Measurements from ENCODE around the gene DPP6. TPM values are rescaled to one million over a fixed set of nuclear protein-coding genes. Genes with fewer than 3 reads are reported as not detected.

DPP6 gene
- total and polyA plus RNA-seq, 8 donors = 1.0 to 11.2 (median 2.6) TPM

DNA sequence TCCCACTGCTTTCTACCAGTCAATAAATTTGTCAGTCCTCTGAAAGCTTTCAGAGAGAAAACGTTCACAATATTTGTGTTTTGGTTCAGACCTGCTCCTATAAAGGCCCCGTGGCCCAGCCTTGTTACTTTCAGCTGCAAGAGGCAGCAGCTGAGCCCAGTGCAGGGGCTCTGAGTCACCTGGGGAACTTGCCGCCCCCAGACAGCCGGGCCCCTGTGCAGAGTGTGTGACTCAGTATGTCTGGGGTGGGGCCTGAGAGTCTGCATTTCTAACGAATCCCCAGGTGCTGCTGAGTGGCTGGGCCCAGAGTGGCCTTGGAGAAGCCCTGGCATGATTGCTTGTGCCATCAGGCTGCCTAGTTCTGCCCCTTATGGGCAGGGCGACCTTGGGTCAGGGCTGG lies 647.2 kb downstream of the DPP6 start:
- ATAC-seq (peak in 1 of 4 donors; percentile 55), FAIRE-seq (no peak), DNase-seq (peak in 1 of 6 donors; percentile 22)
- TF ChIP-seq, protein P1, sequence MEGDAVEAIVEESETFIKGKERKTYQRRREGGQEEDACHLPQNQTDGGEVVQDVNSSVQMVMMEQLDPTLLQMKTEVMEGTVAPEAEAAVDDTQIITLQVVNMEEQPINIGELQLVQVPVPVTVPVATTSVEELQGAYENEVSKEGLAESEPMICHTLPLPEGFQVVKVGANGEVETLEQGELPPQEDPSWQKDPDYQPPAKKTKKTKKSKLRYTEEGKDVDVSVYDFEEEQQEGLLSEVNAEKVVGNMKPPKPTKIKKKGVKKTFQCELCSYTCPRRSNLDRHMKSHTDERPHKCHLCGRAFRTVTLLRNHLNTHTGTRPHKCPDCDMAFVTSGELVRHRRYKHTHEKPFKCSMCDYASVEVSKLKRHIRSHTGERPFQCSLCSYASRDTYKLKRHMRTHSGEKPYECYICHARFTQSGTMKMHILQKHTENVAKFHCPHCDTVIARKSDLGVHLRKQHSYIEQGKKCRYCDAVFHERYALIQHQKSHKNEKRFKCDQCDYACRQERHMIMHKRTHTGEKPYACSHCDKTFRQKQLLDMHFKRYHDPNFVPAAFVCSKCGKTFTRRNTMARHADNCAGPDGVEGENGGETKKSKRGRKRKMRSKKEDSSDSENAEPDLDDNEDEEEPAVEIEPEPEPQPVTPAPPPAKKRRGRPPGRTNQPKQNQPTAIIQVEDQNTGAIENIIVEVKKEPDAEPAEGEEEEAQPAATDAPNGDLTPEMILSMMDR (IDR thresholded peaks at IDR 0.05) = no peak
- no peaks in the 10 kb centered on the region for H3K9me3 ChIP-seq
- no peak overlapping the region for H3K4me3 ChIP-seq
- H3K27ac ChIP-seq = no peak overlapping the region
- intact Hi-C loops (cut with DNase I) = loop anchor here in 1 of 3 donors (5.0 kb wide), 1 partner anchor 48 kb away; no protein-coding TSS in a partner anchor
- H3K36me3 ChIP-seq = no peaks in the 10 kb centered on the region
- 62% methylated on average over 6 of the region's 6 CpGs for WGBS, 2 donors
- no peaks in the 10 kb centered on the region for H3K4me1 ChIP-seq
- no peaks in the 10 kb centered on the region for H3K27me3 ChIP-seq

DNA sequence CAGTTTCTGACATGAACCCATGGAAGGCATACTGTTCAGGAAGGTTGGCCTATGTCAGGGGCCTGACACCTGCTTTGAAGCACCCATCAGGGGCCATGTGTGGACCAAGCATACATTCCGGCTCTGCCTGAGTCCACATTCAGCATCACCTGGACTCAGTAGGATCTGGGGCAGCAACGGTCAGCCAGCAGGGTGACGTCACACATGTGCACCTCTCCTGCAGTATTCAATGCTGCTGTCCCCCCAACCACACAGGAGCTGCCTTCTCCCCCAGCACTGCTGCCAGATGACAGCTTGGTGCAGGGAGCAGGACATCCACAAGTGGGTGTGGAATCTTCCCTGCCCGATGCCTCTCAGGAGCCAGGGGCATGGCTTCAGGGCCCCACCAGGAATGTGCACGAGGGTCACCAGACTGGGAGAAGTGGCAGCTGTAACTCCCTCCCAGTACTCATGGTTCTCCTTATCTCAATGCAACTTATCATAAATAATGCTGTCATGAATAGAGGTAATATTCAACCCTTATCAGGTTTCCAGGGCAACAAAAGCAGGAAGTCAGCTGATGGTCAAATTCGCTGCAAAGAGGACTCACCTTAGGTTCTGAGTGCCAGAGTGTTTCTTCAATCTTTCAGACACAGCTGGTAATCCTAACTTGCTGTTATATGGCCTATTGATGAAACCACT lies 657.8 kb downstream of the DPP6 start:
- Histone ChIP-seq H3K9me3 (no peaks in the 10 kb centered on the region), H3K36me3 (no peaks in the 10 kb centered on the region), H3K27ac (peak overlapping the region in 3 of 4 donors; percentile 9 to 46 (median 15)), H3K27me3 (no peaks in the 10 kb centered on the region), H3K4me1 (peaks cover 6 to 10% (median 7%) of the 10 kb centered on the region in 3 donors), H3K4me3 (no peak overlapping the region)
- ATAC-seq (peak; percentile 84 to 94 (median 92)), FAIRE-seq (no peak), DNase-seq (peak in 4 of 6 donors; percentile 28 to 58 (median 42))
- intact Hi-C loops (cut with DNase I) = no loop called here
- TF ChIP-seq, protein P1 (IDR thresholded peaks at IDR 0.05) = no peak
- 37 to 38% methylated on average over 6 of the region's 6 CpGs for WGBS, 2 donors

DNA sequence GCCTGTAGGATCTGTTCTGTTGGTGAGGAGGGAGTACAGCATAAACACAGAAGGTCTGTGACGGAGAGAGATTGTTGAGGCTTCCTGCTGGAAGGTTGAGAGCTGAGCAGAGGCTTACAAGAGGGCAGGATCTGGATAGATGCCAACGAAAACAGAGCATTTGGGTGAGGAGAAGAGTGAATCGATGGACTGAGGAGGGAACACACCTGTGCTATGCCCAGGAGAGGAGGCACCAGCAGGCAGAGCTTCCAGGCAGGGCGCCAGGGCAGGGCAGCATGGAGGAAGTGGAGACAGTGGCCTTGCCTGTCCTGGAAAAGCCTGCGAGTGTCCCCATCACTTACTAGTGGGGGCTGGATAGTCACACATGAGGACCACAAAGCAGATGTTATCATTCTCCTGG lies 667.8 kb downstream of the DPP6 start:
- ATAC-seq = peak in 3 of 4 donors; percentile 12 to 53 (median 52)
- H3K27ac ChIP-seq = no peak overlapping the region

DNA sequence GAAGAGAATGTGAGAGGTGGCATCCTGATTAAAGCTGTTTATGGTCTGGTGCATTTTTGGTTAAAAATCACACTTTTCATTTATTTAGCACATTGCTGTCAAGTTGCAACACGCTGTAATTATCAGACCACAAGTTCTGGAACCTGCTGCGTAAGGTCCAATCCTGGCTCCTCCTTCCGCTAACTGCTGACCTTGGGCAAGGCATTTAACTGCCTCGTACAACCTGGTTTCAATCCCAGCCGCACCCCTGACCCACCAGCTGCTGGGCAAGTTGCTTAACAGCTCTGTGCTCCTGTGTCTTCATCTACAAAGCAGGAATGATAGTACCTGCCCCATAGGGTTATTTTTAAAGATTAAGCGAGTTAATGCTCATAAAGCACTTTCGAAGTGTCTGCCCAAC lies 668.9 kb downstream of the DPP6 start:
- DNase-seq (no peak), ATAC-seq (no peak), FAIRE-seq (no peak)
- no peaks in the 10 kb centered on the region for H3K36me3 ChIP-seq
- no peaks in the 10 kb centered on the region for H3K9me3 ChIP-seq
- H3K27ac ChIP-seq = no peak overlapping the region
- H3K4me1 ChIP-seq = no peaks in the 10 kb centered on the region
- H3K4me3 ChIP-seq = no peak overlapping the region
- TF ChIP-seq, protein P1 (IDR thresholded peaks at IDR 0.05) = no peak
- H3K27me3 ChIP-seq = no peaks in the 10 kb centered on the region
- intact Hi-C loops (cut with DNase I) = no loop called here
- 83 to 85% methylated on average over 7 of the region's 7 CpGs for WGBS, 2 donors

More for the DNA sequence above, 667.8 kb downstream of the DPP6 start:
- Histone ChIP-seq H3K4me1 (no peaks in the 10 kb centered on the region), H3K36me3 (no peaks in the 10 kb centered on the region), H3K27me3 (no peaks in the 10 kb centered on the region), H3K9me3 (no peaks in the 10 kb centered on the region), H3K4me3 (no peak overlapping the region)
- intact Hi-C loops (cut with DNase I) = no loop called here
- DNase-seq (peak in 3 of 6 donors; percentile 16 to 43 (median 25)), FAIRE-seq (no peak)
- TF ChIP-seq, protein P1 (IDR thresholded peaks at IDR 0.05) = no peak
- WGBS, 2 donors = 49% methylated on average over 5 of the region's 5 CpGs

DNA sequence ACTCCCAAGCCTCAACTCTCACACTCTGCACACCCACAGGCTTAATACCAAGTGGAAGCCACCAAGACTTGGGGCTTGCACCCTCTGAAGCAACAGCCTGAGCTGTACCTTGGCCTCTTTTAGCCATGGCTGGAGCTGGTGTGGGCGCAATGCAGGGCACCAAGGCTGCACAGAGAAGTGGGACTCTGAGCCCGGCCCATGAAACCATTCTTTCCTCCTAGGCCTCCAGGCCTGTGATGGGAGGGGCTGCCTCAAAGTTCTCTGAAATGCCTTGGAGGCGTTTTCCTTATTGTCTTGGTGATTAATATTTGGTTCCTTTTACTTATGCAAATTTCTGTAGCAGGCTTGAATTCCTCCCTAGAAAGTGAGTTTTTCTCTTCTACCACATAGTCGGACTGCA lies 674.2 kb downstream of the DPP6 start:
- no peak overlapping the region for H3K27ac ChIP-seq
- no peak for ATAC-seq
- no peak for DNase-seq
- no peak for FAIRE-seq
- intact Hi-C loops (cut with DNase I) = no loop called here
- H3K4me1 ChIP-seq = no peaks in the 10 kb centered on the region
- H3K27me3 ChIP-seq = no peaks in the 10 kb centered on the region
- no peak overlapping the region for H3K4me3 ChIP-seq
- TF ChIP-seq, protein P1 (IDR thresholded peaks at IDR 0.05) = no peak
- 91 to 95% methylated on average over 4 of the region's 4 CpGs for WGBS, 2 donors
- no peaks in the 10 kb centered on the region for H3K36me3 ChIP-seq
- H3K9me3 ChIP-seq = no peaks in the 10 kb centered on the region
